ENCODE measurements around the gene CNKSR3.

CNKSR3 gene

DNA sequence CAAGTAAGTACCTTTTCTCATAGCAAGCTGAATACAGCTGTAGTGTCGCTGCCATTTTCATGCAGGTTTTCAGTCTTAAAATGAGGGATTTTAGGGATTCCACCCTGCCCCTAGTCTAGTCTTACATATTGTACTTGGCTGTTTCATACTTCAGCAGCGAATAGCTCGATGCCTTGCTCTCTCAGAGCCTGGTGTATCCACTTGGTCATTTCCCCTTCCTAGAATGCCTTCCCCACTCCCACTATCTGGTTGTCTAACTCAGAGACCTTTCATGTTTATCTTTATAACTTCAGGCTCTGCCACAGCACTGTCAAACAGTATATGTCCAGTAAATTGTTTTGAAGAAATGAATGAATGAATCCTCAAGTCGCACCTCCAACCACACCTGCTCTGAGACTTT lies 132.8 kb downstream of the CNKSR3 start:
- no peak for DNase-seq

DNA sequence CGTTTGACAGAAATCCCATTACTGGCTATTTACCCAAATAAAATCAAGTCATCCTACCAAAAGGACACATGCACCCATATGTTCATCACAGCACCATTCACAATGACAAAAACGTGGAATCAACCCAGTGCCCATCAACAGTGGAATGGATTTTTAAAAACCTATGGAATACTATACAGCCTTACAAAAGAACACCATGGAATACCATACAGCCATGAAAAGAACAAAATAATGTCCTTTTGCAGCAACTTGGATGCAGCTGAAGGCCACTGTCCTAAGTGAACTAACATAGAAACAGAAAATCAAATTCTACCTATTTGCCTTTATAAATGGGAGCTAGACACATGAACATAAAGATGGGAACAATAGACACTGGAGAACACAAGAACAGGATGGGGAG lies 136.5 kb downstream of the CNKSR3 start:
- no peak for DNase-seq

GRCh38 chr6:154371281-154371680 lies 139.2 kb downstream of the CNKSR3 start:
- DNase-seq, result no peak

DNA sequence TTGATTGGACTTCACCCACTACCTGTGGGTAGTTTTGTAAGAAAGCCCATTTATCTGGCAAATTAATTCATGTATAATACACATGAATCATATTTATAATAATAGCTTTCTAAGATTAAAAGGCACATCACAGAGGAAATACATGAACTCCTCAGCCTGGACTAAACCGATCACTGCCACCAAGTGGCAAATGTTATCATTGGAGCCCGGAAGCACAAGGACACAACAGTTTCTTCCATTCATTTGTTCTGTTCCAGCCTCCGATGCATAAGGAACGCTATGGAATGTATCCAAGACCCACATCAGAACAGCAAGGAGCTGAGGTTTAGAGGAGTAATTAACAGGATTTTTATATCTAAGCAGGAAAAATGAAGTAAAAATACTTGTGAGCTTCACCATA lies 139.9 kb downstream of the CNKSR3 start:
- DNase-seq, result no peak

- DNase-seq, result no peak
Measured at GRCh38 chr6:154367839-154368695, 142.4 kb downstream of the CNKSR3 start.

DNA sequence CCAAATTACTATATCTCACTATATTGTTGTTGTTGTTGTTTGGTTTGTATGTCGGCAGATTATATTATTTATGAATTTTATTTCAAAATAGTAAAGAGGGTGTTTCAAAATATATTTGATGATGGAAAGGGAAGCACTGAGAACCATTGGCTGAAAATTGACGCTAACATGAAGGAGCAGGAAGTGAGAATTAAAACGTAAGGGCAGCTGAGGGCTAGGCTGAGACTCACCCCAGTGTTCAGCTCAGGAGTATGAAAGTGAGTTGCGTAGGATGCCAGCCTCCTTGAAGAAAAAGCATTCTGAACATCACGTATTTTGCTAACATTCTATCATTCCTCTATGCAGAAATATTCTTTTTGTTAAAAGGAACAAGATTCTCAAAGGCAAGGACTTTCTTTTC lies 143.1 kb downstream of the CNKSR3 start:
- no peak for DNase-seq

DNA sequence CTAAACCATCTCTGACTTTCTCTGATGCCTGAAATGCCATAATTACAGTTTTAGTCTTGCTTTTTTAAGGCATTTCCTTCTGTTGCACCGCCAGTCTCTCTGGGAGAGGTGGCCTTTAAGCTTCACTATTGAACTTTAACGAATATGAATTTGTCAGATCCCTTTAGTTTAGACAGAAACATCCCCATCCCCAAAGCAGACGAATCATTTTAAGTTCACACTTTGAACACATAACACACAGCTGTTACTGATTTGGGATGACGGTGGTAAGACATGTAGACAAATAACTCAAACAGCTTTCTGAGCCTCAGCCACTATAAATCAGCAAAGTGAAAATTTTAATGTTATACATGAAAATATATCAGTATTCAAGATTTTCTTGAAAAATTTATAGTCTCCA lies 146.7 kb downstream of the CNKSR3 start:
- DNase-seq, result no peak

- no peak for DNase-seq
Measured at GRCh38 chr6:154361476-154361875, 149.0 kb downstream of the CNKSR3 start.

- DNase-seq, result no peak
Measured at GRCh38 chr6:154360476-154360875, 150.0 kb downstream of the CNKSR3 start.

GRCh38 chr6:154359679-154360078 lies 150.8 kb downstream of the CNKSR3 start:
- DNase-seq, result no peak

GRCh38 chr6:154359161-154359574 lies 151.3 kb downstream of the CNKSR3 start:
- no peak for DNase-seq

DNA sequence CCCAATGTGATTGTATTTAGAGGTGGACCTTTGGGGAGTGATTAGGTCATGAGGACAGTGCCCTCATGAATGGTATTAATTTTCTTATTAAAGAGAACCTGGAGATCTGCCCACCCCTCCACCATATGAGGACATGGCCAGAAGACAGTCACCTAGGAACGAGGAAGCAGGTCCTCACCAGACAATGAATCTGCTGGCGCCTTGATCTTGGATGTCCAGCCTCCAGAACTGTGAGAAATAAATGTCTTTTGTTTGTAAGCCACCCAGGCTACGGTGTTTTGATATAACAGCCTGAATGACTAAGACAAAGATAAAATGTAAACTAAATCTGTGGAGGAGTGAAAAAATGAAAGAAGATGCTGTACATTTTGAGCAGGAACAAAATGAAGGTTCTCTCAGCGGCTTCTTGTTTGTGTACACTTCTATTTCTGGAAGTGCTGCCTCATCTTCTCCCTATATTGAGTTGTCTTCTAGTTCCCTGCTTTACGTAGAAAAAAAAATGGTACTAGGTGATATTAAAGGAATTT lies 152.4 kb downstream of the CNKSR3 start:
- DNase-seq, result no peak

GRCh38 chr6:154356690-154357089 lies 153.8 kb downstream of the CNKSR3 start, which contains the start of gene IPCEF1:
Gene IPCEF1 (minus strand): TSS chr6:154356803. CDS start chr6:154265947, 90,856 bp downstream.
- no peak for DNase-seq

- DNase-seq, result no peak
Measured at GRCh38 chr6:154356113-154356512, 154.4 kb downstream of the CNKSR3 start.

DNA sequence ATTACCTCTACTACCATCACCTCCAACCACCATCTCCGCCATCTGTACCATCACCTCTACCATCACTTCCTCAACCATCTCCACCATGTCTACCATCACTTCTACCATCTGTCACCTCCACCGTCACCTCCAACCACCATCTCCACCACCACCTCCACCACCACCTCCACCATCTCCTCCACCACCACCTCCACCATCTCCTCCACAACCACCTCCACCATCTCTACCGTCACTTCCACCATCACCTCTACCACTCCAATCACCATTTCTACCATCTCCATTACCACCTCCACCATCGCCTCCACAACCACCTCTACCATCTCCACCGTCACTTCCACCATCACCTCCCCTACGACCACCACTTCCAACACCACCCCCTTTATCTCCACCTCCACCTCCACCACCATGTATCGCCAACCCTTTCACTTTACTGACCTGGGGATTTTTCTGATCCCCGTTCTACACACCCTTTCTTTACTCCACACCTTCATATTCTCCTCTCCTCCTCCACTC lies 156.2 kb downstream of the CNKSR3 start:
- no peak for DNase-seq

DNA sequence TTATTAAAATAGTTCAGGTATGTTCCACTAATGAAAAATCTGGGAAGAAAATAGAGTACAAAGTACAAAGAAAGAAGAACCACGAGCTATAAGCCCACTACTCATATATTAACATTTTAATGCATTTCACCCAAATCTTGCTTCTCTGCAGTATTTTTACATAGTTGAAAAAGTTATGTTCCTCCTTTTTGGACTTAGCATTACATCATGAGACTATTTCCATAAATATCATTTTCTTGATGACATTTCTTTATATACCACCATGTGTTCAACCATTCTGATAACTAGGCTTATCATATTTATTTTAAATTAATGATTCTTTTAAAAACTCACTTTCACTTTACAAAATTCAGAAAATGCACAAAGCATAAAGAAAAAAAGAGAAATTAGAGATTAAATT lies 156.9 kb downstream of the CNKSR3 start:
- no peak for DNase-seq

GRCh38 chr6:154352898-154353585 lies 157.4 kb downstream of the CNKSR3 start:
- DNase-seq, result no peak

GRCh38 chr6:154350293-154350692 lies 160.2 kb downstream of the CNKSR3 start:
- no peak for DNase-seq

DNA sequence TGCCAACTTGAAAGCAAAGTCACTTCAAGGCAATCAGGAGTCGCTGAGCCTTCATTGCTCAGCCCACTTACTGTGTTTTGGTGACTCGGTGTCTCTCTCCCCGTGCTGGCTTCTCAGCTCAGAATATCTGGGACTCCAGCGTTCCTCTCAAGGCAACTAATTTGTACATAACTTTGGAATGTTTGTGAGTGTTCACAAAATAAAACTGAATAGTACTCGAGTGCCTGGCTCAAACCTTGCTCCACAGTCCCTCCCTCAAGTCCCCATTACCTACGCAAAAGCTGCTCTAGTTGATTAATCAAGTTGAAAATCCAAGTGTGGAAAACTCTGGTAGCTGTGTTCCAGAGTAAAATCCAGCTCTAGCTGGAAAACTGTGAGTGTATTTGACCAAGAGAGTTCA lies 162.5 kb downstream of the CNKSR3 start:
- DNase-seq, result no peak

GRCh38 chr6:154345811-154346210 lies 164.7 kb downstream of the CNKSR3 start:
- no peak for DNase-seq

GRCh38 chr6:154343473-154344308 lies 166.8 kb downstream of the CNKSR3 start:
- peak; percentile 24 for DNase-seq

DNA sequence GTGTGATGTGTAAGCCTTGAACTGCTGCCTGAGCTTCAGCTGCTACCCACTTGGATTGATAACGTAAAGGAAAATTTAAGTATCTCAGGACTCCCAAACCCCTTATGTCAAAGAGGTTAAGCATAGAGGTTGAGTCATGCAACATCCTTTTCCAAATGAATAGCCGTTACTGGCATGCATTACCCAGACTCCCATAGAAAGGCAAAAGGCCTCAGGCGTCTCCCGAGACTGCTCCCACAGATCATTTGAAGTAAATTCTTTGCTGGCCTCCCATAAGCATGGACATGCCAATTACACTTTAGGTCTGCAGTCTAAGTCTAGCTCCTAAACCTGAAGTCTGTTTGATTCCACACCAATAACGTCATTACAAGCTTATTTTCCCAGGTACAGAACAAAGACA lies 168.6 kb downstream of the CNKSR3 start:
- DNase-seq, result no peak

DNA sequence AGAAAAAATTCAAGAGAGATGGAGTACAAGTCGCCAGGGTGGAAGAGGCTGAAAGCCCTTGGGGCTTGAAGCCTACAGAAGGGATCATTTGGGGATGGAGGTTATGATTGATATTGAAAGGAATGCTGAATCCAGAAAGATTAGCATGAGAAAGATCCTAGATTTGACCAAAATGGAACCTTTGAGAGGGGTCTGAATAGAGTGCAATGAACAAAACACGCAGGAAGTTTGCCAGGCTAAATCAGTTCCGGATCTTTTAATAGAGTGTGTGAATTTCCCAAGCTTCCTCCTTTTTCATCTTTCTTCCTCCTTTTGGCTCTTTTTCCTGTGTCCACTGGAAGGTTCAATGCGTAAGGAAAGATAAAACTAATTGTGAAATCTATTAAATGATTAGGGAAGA lies 169.1 kb downstream of the CNKSR3 start:
- no peak for DNase-seq
